GM23248 (cell line): ENCODE results near the gene THBS3.

Experiments
- EZH2 ChIP-seq: fragments of 200-600 bp; sonication (generic); IDR thresholded peaks from 2 replicates; pipeline ENCODE4 v1.6.1; 2018; ENCODE audit warnings: antibody characterized with exemption, mild to moderate bottlenecking; ENCODE audit not compliant: insufficient read depth, poor library complexity, severe bottlenecking
- EZH2phosphoT487 ChIP-seq: fragments of 200-600 bp; sonication (generic); IDR thresholded peaks from 2 replicates; pipeline ENCODE4 v1.6.1; 2018; ENCODE audit warnings: antibody characterized with exemption, moderate library complexity, mild to moderate bottlenecking, low read depth; ENCODE audit not compliant: insufficient read depth

- TF ChIP-seq EZH2 (no peak), EZH2phosphoT487 (no peak)
Observed at GRCh38 chr1:155187456-155187891, 20.2 kb downstream of the THBS3 start.
